BJ (cell line): Measurements from ENCODE around the gene ERCC6. TPM values are rescaled to one million over a fixed set of nuclear protein-coding genes. Genes with fewer than 3 reads are reported as not detected.

Experiments used
- CTCF ChIA-PET: fragments of 350-600 bp; formaldehyde crosslinking; extraction: SDS; loops from one replicate; lab custom pipeline; 2021; ENCODE audit warnings: antibody characterized with exemption, inconsistent platforms; lab: Yijun Ruan, JAX
- POLR2A ChIA-PET: fragments of 300-600 bp; sonication (Branson Sonifier 250); formaldehyde crosslinking; extraction: SDS; loops from one replicate; lab custom pipeline; 2021; ENCODE audit warnings: antibody characterized with exemption; lab: Charles Lee
- DNase-seq: peaks from one replicate; pipeline ENCODE4 v3.0.0-alpha.2; 2011; ENCODE audit warnings: low read depth
- H3K27me3 ChIP-seq: 2 replicates; pipeline ENCODE4 v1.6.0; 2011; ENCODE audit warnings: low read length; ENCODE audit not compliant: control insufficient read depth, insufficient read depth
- H3K36me3 ChIP-seq: 2 replicates; pipeline ENCODE4 v1.5.1; 2011; ENCODE audit warnings: low read length; ENCODE audit not compliant: control insufficient read depth, insufficient read depth
- H3K4me3 ChIP-seq: 2 replicates; pipeline ENCODE4 v1.5.1; 2011; ENCODE audit warnings: low read depth, mild to moderate bottlenecking, control low read depth, low read length
- CTCF ChIP-seq: IDR thresholded peaks from 2 replicates; pipeline ENCODE4 v1.5.1; 2011; ENCODE audit warnings: low read depth, mild to moderate bottlenecking, control low read depth, inconsistent platforms, low read length, moderate library complexity; ENCODE audit not compliant: insufficient read depth
- polyA plus RNA-seq: library from polyadenylated mRNA; depleted of rRNA; stranded (reverse); fragments of >200 nt; gene quantifications from 2 replicates; pipeline ENCODE4 v1.2.3, GENCODE V29; 2011

Gene ERCC6
- polyA plus RNA-seq, 1 experiment = 26.1 TPM

- no peaks in the 10 kb centered on the region for H3K27me3 ChIP-seq
- DNase-seq = no peak
- TF ChIP-seq CTCF = no peak
- ChIA-PET CTCF (interaction anchor here (0.5 to 1.9 kb wide), 7 partner anchors 9 to 869 kb away, joined by 3 to 8 read pairs (median 3); partner anchors contain the start of gene ERCC6), POLR2A (no interaction called here)
- no peak overlapping the region for H3K4me3 ChIP-seq
- H3K36me3 ChIP-seq = peaks cover 9% of the 10 kb centered on the region
These were observed 14.4 kb downstream of the ERCC6 start for GRCh38 chr10:49524496-49524895.

- no peak for TF ChIP-seq CTCF
- H3K36me3 ChIP-seq = peaks cover 4% of the 10 kb centered on the region
- no peak overlapping the region for H3K4me3 ChIP-seq
- DNase-seq = no peak
- H3K27me3 ChIP-seq = no peaks in the 10 kb centered on the region
- ChIA-PET POLR2A (no interaction called here), CTCF (interaction anchor here (1.0 to 1.9 kb wide), 5 partner anchors 11 to 868 kb away, joined by 3 to 8 read pairs (median 4); partner anchors contain the start of gene ERCC6)
These were observed 15.6 kb downstream of the ERCC6 start for GRCh38 chr10:49523301-49523700.

- no peak overlapping the region for H3K4me3 ChIP-seq
- POLR2A ChIA-PET = interaction anchor here (0.7 kb wide), 1 partner anchor 18 kb away, joined by 3 read pairs; the partner anchor contains the start of gene ERCC6
- no peak for TF ChIP-seq CTCF
- DNase-seq = no peak
- CTCF ChIA-PET = interaction anchor here (0.6 to 5.0 kb wide), 5 partner anchors 8 to 864 kb away, joined by 3 to 43 read pairs (median 6); no protein-coding TSS in a partner anchor
- H3K36me3 ChIP-seq = peaks cover 5% of the 10 kb centered on the region
- no peaks in the 10 kb centered on the region for H3K27me3 ChIP-seq
These were observed 17.9 kb downstream of the ERCC6 start for GRCh38 chr10:49521062-49521461.

- Histone ChIP-seq H3K27me3 (no peaks in the 10 kb centered on the region), H3K36me3 (peaks cover 5% of the 10 kb centered on the region), H3K4me3 (no peak overlapping the region)
- ChIA-PET POLR2A (no interaction called here), CTCF (interaction anchor here (0.6 to 5.0 kb wide), 12 partner anchors 9 to 863 kb away, joined by 3 to 43 read pairs (median 6); no protein-coding TSS in a partner anchor)
- TF ChIP-seq CTCF = no peak
- no peak for DNase-seq
These were observed 18.7 kb downstream of the ERCC6 start for GRCh38 chr10:49520122-49520775.

- ChIA-PET CTCF (interaction anchor here (0.6 to 5.0 kb wide), 17 partner anchors 9 to 863 kb away, joined by 3 to 43 read pairs (median 4); no protein-coding TSS in a partner anchor), POLR2A (no interaction called here)
- no peak for TF ChIP-seq CTCF
- Histone ChIP-seq H3K4me3 (no peak overlapping the region), H3K27me3 (no peaks in the 10 kb centered on the region), H3K36me3 (peaks cover 5% of the 10 kb centered on the region)
- DNase-seq = no peak
These were observed 19.2 kb downstream of the ERCC6 start for GRCh38 chr10:49519717-49520116.
